GM12865 (cell line): ENCODE measurements around the gene COX7A2L.
"Not testable (repeated sequence)": the region's sequence is repeated elsewhere in the genome, so short reads cannot be mapped to it uniquely, and the experiment has no call there.

Experiments
- DNase-seq: peaks from one replicate; pipeline ENCODE4 v3.0.0; 2010; ENCODE audit warnings: low read depth
- H3K4me3 ChIP-seq: 2 replicates; pipeline ENCODE4 v1.5.1; 2011; ENCODE audit warnings: mild to moderate bottlenecking, low read depth, low read length, control low read depth
- CTCF ChIP-seq: IDR thresholded peaks from 2 replicates; pipeline ENCODE4 v1.5.1; 2011; ENCODE audit warnings: low read length, control low read depth, low read depth, inconsistent platforms; ENCODE audit not compliant: insufficient read depth; ENCODE audit errors: missing control alignments

The COX7A2L gene

GRCh38 chr2:42359304-42359964 lies 1.6 kb downstream of the COX7A2L start:
- peak overlapping the region; percentile 75 for H3K4me3 ChIP-seq
- no peak for TF ChIP-seq CTCF
- DNase-seq: peak; percentile 45

DNA sequence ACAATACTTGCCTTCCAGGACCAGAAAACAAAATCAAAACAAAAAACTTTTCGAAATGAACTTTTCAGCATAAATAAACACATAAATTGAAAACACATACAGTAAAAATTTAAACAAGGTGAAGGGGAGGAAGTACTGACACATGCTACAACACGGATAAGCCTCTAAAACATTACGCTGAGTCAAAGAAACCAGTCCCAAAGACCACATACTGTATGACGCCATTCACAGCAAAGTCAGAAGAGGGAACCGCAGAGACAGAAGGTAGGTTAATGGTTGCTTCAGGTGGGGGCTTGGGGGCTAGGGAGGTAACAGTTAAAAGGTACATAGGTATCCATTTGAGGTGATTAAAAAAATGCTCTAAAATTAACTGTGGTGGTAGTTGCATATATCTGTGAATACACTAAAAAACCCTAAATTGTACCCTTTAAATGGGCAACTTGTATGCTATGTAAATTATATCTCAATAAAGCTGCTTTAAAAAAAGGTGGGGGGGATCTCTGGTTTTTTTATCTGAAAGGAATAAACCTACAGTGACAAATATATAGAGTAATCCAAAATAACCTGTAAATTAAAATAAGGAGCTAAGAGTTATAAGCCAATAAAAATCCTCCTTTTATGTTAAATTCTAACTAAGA lies 7.1 kb downstream of the COX7A2L start:
- no peak overlapping the region for H3K4me3 ChIP-seq
- DNase-seq: no peak
- no peak for TF ChIP-seq CTCF

- no peak overlapping the region for H3K4me3 ChIP-seq
- TF ChIP-seq CTCF: no peak
- no peak for DNase-seq
Measured at GRCh38 chr2:42351864-42352263, 9.2 kb downstream of the COX7A2L start.

DNA sequence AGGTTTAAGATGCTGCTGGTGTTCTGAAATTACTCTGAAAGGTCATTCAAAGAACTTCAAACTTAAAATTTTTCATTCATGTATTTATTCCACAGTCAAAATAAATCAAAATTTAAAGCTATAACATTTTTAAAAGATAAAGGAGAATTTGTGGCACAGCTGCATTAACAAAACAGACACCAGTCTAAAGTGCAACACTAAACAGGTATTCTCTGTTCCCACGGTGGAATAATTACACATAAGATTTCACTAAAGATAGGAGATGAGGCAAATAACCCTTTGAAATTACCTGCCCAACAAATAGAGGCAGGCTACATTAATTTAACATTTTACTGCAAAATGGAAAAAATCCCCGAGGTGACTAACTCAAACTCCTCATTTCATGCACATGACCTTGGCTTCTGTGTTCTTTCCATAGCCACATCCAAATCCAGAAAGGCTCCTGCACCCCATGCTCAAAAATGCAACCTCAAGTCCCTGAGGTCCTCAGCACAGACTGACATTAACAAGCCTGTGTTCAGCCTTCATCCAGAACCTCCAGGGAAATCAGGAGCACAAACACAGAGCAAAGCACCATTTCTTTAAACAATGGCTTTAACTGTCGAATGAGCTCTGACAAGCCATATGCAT lies 10.5 kb downstream of the COX7A2L start:
- TF ChIP-seq CTCF: no peak
- DNase-seq: no peak
- no peak overlapping the region for H3K4me3 ChIP-seq

- TF ChIP-seq CTCF: no peak
- H3K4me3 ChIP-seq: no peak overlapping the region
- DNase-seq: no peak
Measured at GRCh38 chr2:42348113-42348805, 12.8 kb downstream of the COX7A2L start.

- not testable (repeated sequence) for DNase-seq, H3K4me3 ChIP-seq
Measured at GRCh38 chr2:42347518-42347917, 13.5 kb downstream of the COX7A2L start.

- DNase-seq, H3K4me3 ChIP-seq: not testable (repeated sequence)
Measured at GRCh38 chr2:42346856-42347255, 14.2 kb downstream of the COX7A2L start.
